ENCODE measurements around the gene UNC5B.

UNC5B gene

DNA sequence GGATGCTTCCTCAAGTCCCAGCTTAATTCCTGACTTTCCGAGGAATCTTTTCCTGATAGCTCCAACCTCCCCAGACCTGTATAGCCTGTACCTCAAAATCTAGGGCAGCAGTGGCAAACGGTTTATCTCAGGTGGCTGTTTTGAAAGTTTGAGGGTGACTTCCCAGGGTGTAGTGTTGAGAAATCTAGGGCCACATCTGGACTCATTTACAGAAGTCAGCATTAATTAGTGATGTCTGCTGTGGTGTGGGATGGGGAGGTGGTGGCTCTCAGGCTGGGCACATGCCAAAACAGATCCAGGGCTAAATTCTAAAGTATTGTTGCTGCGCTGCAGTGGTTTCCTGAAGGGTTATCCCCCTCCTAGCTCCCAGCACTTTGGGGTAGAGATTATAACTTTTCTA is 38.0 kb downstream of the UNC5B start:
- in situ Hi-C loops (cut with MboI; ENCODE audit: low sequenced_read_pairs): no loop called here

DNA sequence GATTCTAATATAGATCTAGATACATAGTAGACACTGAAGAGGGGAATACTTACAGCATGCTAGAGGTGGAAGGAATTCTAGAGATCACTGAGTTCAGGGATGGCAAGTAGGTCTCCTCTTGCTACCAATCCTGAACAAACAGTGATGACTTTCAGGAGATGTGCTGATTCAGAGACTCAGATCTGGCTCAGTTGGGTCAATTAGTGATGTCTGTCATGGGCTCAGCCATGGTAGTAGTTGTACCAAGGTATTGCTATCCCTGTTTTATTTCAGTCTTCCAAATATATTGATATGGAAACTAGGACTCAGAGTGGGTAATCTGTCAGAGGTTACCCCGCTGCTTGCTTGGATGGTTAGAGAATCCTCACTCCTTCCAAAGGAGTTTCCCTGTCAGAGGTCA is 38.5 kb downstream of the UNC5B start:
- in situ Hi-C loops (cut with MboI; ENCODE audit: low sequenced_read_pairs): no loop called here

DNA sequence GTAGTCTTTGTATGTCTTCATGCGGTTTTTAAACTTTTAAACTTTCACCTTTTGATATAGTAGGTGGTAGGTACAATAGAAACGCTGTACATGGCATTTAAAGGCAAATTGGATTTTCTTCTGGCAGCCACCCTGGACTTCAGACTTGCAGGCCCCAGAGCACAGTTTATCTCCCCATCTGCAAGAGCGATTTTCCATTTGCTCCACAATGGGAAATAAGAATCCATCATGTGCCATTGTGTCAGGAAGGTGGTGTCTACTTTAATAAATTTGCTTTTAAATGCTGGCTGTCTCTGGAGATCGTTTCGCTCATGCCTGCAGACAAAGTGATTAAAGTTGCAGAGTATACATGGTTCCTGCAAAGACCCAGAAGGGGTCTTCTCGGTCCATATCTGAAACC is 38.9 kb downstream of the UNC5B start:
- in situ Hi-C loops (cut with MboI; ENCODE audit: low sequenced_read_pairs): no loop called here

DNA sequence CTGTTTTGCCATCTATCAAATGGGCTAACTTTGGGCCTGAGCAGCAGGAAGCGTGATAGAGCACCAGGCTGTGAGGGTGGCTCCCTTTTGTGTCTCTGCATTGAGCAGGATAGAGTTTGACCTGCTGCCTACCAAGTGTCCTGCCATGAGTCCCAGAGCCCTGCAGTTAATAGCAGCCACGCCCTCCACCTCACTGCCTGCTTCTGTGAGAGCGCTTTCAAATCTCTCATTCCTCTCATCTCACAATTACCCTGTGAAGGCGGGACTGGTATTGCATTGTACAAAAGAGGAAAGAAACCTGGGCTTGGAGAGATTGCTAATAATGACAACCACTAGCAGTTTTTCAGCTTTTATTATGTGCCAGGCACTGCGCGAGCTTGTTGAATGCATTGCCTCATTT is 39.9 kb downstream of the UNC5B start:
- in situ Hi-C loops (cut with MboI; ENCODE audit: low sequenced_read_pairs): no loop called here

DNA sequence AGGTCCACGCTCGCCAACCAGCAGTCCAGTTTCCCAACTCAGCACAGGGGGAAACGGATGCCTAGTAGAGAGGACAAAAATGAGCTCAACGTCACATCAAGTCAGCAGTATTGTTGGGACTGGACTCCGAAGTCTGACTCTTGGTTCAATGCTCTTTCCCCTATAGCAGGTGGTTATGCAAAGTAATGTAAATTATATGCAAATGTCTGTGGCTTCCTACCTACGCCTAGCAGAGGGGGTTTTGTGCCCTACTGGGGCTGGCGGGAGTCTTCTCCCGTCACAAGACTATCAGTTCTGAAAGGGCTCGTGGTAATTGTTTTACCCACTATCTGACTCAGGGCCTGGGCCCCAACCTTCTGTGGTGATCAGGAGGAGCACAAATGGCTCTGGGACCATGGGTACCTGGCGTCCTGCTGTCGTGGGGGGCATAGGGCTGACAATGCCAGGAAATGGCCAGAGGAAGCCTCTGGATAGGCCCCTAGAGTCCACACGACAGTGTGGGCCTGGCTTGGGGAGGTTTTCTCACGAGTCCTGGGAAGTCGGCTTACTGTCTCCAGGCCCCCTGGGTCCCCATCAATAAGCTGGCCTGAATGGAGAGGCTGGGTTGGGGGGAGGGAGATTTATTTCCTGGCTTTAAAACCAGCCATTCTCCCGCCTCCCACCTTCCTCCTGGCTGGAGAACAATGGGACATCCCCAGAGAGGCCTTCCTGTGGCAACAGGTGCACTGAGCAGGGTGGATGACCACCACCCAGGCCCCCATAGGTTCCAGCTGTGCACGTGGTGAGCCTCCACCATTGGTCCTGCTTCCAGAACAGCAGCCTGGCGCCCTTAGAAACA is 41.8 kb downstream of the UNC5B start:
- in situ Hi-C loops (cut with MboI; ENCODE audit: low sequenced_read_pairs): no loop called here

DNA sequence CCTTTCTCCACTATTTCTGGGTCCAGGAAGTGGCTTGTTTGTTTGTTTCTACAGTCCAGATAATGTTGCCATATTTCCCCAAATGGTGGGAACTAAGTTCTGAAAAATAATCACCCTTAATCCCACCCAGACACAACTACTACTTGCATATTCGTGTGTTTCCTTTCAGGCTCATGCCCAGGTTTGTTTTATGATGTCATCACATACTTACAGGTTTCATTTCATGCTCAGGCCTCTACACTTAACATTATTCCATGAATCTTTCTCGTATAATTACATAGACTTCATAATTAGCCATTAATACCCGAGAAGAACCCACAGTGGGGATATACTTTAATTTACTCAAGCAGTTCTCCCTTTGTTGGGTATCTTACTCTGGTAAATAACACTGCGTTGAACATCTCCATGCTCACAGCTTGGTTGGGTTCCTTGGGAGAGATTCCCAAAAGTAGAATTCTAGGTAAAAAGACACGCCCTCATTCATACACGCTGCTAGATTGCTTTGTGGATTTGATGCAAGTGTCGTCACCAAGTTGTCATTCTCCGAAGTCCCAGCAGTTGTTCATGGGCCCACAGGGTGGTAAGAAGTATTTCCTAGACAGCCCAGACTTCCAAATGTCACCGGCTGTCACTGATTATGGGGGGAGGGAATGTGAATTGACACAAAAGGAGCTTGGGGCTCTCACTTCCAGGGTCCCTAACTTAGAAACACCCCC is 42.6 kb downstream of the UNC5B start:
- in situ Hi-C loops (cut with MboI; ENCODE audit: low sequenced_read_pairs): no loop called here

DNA sequence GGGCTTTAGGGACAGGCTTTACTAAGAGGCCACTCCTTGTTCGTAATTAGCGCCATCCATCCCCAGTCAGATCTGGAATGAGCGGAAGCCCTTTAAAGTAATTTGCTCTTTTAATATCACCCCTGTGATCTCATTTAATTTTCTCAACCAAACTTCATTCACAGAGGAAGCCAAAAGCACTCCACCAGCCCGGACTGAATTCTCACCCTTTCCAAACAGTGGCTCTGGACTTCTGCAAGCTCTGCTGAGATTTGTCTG is 43.1 kb downstream of the UNC5B start:
- in situ Hi-C loops (cut with MboI; ENCODE audit: low sequenced_read_pairs): no loop called here

DNA sequence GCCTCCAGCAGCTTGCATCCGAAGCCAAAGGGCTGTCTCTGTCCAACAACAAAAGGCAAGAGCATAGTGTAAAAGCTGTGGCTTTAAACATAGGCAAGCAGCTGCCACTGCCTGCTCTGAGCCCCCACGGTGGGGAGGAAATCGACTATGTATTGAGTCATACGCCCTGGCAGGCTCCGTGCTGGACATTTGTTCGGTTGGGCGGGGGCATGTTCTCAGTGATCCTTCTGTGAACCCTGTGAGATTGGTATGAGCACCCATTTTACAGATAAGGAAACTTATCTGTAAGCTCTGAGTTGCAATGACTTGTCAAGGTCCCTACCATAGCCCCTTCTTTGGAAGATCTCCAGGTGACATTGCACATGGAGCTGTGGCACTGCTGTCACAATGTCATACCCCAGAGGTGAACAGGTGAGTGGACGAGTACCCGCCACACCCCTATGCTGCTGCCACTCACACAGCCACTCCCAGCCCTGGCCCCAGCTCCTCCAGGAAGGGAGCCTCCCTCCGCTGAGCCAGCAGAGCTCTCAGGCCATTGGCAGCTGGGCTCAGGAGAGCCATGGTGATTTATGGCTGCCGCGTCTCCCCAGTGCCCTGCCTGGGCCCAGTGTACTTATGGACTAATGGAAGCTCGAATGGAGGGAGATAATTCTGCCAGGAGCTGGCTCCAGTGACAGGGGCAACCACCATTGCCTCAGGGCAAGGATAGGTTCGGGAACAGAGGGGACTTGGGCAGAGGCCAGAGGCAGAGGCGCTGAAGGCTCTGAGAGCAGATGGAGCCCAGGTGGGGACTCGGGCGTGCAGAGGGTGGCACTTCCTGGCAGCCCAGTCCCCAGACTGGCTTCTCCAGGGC is 43.7 kb downstream of the UNC5B start:
- in situ Hi-C loops (cut with MboI; ENCODE audit: low sequenced_read_pairs): no loop called here

DNA sequence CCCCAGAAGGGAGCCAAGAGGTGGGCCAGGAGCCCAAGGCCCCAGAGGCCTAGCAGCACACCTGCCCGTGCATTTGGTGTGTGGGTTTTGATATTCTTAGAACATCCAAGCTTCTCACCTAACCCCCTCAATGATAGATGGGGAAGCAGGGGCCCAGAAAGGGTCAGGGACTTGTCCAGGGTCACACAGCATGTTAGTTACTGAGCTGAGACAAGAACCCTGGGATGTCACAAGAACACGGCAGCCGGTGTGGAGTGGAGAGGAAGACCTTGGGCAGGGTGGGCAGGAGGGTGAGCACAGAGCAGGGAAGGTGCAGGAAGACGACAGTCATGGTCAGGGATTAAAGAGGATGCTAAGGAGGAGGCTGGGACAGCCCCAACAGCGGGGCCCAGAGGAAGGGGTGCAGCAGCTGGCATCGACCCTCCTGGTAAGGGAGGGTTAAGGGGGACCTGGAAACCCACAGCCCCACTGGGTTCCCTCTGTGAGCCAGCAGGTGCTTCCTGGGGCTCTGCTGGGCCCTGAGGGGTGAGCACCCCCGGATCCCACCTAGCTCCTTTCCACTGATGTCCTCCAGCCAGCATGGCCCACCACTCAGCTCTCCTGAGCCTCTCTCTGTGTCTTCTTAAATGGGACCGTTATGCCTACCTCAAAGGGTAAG is 44.4 kb downstream of the UNC5B start:
- in situ Hi-C loops (cut with MboI; ENCODE audit: low sequenced_read_pairs): no loop called here

DNA sequence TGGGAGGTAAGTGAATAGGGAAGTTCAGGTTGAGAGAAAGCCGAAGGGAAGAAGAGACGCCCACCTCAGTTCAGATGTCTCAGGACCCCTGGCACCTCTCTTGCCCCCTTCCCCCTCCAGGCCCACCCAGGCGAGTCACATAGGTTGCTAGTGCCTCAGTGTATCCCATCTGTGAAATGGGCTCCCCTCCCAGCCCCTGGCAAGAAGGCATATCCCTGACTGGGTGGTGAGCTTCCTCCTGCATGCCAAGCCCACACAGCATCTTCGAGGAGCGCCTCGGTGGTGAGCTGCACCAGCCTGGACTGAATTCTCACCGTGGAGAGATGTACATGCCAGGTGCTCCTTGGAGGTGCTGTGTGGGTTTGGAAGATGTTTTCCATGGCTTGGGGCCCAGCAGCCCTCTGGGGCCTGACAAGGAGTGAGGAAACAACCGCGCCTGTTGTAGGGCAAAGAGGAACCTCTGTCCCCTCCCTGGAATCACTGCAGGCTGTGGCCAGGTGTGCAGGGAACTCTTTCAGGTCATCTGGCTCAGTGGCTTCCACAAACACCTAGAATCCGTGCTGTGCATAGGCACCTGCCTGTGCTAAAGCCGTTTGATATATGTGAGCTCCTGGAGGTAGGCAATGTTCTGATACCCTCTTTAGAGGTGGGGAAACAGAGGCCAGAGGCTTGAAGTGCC is 45.1 kb downstream of the UNC5B start:
- in situ Hi-C loops (cut with MboI; ENCODE audit: low sequenced_read_pairs): no loop called here

DNA sequence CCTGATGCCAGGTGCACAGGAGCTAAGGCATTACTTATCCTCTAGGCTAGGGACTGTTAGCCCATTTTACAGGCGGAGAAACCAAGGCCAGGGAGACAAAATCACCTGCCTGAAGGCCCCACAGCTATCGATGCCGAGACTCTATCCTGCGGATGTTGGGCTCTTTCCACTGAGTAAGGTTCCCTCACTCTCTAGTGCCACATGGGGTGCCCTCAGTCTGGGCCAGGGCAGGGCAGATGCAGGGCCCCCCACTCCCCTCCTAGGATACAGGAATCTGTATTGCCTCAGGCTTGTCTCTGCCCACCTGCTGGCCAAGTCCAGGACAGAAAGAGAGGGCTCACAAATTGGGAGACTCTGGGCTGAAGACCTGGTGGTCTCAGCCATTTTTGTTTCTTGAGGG is 45.7 kb downstream of the UNC5B start:
- in situ Hi-C loops (cut with MboI; ENCODE audit: low sequenced_read_pairs): no loop called here

DNA sequence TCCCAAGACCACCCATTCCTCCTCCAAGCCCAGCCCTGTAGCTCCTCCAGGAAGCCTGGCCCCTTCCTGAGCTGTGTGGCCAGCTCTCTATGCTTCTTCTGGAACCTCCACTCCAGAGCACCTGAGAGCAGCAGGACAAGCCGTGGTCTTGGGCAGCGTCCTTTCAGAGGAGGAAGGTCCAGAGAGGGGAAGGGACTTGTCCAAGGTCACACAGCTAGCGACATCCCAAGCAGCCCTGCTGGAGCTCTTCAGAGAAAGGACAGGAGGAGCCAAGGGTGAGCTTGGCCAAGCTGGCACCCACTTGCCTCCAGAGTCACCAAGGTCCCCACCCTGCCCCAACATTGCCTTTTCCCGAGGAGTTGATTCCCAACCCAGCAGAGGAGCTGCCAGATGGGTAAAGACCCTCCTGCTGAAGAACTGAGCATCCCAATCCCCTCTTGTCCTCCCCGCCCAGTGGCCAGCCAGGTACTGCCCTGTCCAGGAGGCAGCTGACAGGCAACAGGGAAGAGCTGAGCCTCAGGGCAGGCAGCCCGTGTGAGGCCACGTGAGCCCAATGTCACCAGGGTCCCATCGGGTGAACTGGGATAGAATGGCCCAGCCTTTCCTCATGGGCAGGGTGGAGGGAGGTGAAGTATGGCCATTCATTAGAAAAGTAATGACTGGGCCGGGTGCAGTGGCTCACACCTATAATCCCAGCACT is 46.2 kb downstream of the UNC5B start:
- in situ Hi-C loops (cut with MboI; ENCODE audit: low sequenced_read_pairs): no loop called here

DNA sequence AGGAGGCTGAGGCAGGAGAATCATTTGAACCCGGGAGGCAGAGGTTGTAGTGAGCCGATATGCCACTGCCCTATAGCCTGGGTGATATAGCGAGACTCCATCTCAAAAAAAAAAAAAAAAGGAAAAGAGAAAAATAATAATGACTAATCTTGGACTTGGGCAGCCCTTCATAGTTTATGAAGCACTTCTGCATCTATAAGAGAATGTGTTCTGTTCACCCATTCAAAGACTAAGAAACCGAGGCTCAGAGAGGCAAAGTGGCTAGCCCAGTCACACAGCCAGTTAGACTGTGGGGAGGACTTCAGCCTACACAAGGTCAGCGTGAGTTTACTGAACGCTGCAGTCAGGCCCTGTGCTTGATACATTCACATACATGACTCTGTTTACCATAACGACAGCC is 46.9 kb downstream of the UNC5B start:
- in situ Hi-C loops (cut with MboI; ENCODE audit: low sequenced_read_pairs): no loop called here

DNA sequence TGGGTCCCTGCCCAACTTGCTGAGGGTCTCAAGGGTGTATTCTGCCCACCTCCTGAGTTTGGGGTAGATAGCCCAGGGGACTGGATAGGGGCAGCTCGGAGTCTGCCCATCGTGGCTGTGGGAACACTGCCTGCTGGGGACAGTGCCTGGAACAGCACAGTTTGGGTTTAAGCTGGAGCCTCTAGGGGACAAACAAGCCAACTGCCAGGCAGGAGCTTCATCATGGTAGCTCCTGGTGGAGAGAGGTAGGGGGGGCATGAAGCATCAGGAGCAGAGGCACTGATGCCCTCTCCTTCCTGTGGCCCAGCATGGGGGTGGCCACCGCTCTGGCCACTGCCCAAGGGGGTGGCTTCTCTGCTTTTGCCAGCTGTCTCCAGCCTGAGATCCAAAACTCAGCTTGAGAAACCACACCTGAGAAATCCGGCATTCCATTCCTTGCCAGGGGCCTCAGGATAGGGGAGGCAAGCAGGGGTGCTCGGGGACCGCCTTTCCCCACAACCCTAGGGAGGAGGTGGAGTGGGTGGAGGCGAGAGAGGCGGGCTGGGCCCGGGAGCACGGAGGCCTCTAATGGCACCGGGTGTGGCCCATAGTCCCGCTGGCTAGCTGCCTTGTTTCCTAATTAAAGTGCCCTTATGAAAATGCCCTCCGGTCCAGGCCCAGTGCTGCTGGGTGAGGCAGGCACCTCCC is 47.6 kb downstream of the UNC5B start:
- in situ Hi-C loops (cut with MboI; ENCODE audit: low sequenced_read_pairs): no loop called here

DNA sequence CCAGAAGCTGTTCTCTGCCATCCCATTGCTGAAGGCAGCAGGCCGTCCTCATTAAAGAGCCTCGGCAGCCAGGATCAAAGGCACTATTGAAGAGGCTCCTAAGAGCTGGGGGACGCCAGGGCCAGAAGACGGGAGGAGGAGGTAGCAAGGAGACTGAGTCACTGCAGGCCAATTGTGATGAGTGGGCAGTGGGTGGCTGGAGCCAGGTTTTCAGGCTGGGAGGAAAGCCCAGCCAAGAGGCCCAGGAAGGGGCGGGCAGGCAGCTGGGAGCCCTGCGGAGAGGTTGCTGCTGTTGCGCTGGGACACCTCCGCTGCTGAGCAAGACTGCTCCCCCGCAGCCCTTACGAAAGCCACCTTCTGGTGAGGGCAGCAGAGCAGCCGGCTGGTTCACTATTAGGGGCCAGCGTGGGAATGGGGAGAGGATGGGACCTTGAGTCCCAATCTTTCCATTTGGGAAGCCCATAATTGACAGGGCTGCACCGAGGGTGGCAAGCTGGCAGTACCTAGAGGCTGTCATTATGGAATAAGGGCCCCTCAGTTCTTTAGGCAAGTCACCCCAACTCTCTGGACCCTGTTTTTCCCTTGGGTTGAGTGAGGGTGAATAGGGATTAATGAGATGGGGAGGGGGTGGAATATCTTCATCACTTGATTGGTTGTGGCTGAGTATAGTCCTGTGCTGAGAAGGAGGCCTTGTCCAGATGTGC is 48.4 kb downstream of the UNC5B start:
- in situ Hi-C loops (cut with MboI; ENCODE audit: low sequenced_read_pairs): no loop called here

DNA sequence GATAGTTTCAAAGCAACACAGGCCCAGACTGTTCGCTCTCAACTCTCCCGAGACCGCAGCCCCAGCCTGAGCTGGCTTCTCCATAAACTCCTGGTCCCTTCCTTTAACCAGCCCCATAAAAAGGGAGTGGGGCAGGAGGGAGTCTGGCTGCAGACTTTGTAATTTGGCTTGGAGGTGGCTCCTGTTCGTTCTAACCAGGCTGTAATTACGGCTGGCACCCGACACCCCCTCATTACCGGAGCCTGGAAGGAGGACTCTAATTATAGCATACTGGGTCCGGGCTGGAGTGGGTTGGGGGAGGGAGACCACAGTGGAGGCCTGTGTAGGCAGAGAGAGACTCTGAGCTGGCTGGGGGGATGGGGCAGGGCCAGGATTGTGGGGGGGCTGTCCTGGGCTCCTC is 49.7 kb downstream of the UNC5B start:
- in situ Hi-C loops (cut with MboI; ENCODE audit: low sequenced_read_pairs): no loop called here

DNA sequence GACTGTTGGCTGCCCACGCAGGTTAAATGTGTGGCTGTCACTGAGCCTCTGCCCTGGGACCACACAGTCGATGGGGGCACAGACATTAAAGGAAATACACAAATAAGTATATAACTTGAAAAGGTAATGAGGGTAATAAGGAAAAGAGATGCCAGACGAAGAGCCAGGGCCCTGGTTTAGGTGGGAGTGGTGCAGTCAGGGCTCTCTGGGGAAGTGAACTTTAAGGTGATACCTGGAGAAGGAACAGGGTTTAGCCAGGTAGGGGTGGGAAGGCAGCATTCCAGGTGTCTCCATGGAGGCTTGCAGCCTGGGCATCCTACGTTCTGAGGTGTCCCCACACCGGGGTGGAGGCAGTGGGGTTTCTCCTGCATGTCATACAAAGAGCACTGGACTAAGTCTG is 50.4 kb downstream of the UNC5B start:
- in situ Hi-C loops (cut with MboI; ENCODE audit: low sequenced_read_pairs): no loop called here

DNA sequence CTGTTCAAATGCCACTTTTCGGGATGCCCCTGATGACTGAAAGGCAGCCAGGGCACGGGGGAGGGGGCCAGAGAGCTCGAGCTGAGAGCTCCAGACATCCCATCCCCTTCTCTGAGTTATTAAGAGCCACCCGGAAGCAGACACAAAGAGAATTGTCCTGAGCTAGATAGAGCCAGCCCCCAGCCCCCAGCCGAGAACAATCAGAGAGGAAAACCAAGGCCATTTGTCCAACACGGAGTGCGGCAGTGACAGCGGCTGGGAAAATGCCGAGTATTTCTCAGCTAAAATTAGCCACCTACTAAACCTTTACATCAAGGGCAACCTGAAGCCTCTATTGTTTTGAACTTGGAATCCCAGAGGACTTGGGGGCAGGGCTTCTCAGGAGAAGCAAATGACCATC is 51.0 kb downstream of the UNC5B start:
- in situ Hi-C loops (cut with MboI; ENCODE audit: low sequenced_read_pairs): no loop called here
